Right lobe of liver (tissue), 4 donors: ENCODE data around the gene NR2F6.

ENCODE experiments used
- CTCF ChIP-seq, 4 donors: fragments of 200-600 bp in 3 of 4; fragments of 450-650 bp in 1 of 4; IDR thresholded peaks; one replicate each; pipeline versions ENCODE4 v1.5.1 to v1.8.0; 2016 to 2022; ENCODE audit warnings: antibody characterized with exemption in 4 of 4, mild to moderate bottlenecking in 2 of 4
- POLR2A ChIP-seq: fragments of 450-650 bp; IDR thresholded peaks from one replicate; pipeline ENCODE4 v1.6.1; 2017; ENCODE audit warnings: antibody characterized with exemption, mild to moderate bottlenecking
- donor health status: DM: no; HTN: no; CAD: no.
- donor health status: DM: no; HTN: no; CAD: no.
- donor health status: DM: no; HTN: yes; CAD: no.

DNA sequence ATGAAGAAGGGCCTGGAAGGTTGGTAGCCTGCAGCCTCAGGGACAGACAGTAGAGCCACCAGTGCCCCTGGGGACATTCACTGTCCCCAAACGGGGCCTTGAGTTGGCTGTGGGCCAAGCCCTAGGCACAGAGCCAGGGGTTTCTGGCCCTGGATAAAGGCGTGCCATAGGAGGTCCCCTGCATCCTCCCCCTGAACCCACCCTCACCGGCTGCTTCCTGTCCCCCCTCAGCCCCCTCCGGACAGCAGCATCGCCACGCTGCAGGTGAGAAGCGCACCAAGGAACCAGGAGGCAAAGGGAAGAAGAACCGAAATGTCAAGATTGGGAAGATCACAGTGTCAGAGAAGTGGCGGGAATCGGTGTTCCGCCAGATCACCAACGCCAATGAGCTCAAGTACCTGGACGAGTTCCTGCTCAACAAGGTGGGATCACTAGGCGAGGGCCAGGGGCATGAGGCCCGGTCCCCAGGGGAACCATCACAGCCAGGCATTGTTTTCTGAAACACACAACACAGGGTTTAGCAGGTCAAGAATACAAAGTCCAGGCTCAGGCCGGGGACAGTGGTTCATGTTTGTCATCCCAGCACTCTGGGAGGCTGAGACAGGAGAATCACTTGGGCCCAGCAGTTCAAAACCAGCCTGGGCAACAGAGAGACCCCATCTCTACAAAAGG lies 45.2 kb downstream of the NR2F6 start:
- TF ChIP-seq CTCF (IDR thresholded peaks at IDR 0.05) (no peak), POLR2A (no peak)
